ENCODE results near the gene CIDEC.

Gene CIDEC

DNA sequence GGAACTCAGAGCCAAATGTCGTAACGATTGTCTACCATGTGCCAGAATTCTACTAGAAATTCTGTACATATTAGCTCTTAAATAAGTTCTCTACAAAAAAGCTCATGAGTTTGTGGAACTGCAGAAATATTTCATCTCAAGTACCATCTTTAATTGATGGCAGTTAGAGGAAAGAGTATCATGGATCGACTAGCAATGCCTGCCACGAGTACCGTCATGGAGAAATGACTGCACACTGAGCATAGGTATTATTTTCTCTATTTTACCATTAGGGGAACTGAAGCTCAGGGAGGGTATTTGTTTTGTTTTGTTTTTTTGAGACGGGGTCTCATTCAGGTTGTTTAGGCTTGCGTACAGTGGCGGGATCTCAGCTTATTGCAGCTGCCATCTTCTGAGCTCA, 39.0 kb downstream of the CIDEC start:
- no peak for DNase-seq

DNA sequence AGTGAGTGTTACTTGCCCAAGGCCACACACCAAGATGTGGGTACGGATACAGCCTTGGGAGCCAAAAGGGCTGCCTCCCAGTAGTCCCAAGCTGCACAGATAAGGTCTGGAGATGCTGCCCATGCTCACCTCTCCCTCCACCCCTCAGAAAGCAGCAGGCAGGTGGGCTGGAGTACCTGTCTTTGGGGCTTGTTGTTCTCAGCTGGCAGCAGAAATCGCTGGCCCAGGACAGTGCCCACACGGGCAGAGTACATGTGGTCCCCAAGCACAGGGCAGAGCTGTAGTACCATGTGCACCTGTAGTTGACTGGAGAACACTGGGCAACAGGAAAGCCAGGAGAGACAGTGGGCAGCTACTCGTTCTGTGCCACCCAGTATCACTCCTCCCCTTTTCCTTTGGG, 41.2 kb downstream of the CIDEC start:
- DNase-seq, result no peak

GRCh38 chr3:9837701-9838582, 42.1 kb downstream of the CIDEC start:
- no peak for DNase-seq

GRCh38 chr3:9834520-9835380, 45.3 kb downstream of the CIDEC start:
- no peak for DNase-seq

GRCh38 chr3:9833078-9833477, 47.0 kb downstream of the CIDEC start:
- no peak for DNase-seq

DNA sequence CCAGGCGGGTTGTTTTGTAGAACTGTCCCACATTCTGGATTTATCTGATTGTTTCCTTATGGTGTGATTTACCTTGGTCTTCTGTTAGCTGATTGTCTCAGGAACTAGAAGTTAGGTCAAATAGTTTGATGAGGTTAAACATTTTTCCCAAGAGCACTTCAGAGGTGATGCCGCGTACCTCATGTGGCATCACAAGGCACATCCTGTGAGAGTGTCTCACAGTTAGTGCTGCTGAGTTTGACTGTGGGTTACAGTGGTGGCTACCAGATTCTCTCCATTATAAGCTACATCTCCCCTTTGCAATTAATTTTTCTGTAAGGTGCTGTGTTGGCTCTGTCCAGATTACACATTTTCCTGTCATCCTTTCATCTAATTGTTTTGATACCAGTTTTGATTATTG, 48.8 kb downstream of the CIDEC start:
- DNase-seq, result no peak

DNA sequence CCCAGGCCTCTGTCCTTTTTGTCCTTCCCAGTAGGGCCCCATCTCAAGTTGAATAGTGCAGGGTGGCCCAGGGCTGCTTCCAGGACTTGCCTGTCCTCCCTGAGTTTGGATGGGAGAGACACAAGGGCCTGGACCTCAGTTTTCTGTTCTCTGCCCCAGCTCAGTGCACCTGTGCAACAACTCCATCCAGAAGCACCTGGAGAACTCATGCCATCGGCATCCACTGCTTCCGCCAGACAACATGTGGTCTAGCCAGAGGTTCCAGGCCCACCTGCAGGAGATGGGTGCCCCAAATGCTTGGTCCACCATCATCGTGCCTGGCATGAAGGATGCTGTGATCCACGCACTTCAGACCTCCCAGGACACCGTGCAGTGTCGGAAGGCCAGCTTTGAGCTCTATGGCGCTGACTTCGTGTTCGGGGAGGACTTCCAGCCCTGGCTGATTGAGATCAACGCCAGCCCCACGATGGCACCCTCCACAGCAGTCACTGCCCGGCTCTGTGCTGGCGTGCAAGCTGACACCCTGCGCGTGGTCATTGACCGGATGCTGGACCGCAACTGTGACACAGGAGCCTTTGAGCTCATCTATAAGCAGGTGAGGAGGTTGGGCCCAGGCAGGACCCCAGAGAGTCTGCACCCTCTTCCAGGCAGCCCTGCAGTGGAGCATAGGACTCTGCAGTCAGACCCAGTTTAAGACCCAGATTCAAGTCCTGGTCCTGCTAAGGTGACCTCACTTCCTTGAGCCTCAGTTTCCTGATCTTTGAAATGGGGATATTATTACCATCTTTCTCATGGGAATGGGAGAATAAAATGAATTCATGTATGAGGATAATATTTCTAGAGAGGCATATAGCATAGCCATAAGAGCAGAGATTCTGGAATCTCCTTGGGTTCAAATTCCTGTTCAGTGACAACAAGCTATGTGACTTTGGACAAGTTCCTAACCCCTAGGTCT, 51.0 kb downstream of the CIDEC start:
- no peak for DNase-seq

GRCh38 chr3:9826815-9827573, 53.1 kb downstream of the CIDEC start:
- DNase-seq, result peak; percentile 31

DNA sequence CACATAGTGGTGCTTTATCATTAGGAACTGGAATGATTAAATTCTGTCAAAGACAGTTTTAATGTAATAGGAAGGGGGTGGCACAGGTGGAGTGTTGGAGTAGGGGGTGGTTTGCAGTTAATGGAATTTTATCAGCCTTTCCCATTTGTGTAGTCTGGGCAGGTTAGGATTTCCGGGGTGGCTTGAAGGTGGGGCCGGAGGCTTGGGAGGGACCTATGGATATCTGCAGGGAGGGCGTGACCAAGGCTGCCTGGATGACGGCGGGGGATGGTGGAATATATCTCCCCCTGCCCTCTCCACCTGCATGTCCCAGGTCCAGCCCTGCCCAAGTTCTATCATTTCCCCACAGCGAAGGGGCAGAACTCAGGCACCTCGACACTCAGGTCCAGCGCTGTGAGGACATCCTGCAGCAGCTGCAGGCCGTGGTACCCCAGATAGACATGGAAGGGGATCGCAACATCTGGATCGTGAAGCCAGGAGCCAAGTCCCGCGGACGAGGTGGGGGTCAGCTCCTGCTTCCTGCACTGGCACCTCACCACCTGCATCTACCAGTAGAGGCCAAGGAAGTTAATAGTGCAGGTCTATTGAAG, 54.5 kb downstream of the CIDEC start:
- no peak for DNase-seq

DNA sequence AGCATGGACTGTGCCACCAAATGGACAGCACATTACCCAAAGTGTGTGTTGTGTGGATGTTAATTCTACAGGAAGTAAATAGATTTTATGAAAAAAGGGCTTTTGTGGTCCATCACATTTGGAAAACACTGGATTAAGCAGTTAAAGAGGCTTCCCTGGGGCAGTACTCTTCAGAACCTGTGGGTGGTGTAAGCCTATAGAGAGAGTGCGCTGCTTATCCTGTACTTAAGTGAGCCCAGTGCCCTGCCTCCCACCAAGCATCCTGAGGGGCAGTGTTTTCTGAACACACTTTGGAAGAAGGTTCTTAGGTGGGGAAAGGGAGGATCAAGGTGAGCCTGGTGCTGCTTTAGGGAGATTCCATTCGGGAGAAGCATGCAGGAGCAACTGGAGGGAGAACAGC, 59.1 kb downstream of the CIDEC start:
- no peak for DNase-seq

DNA sequence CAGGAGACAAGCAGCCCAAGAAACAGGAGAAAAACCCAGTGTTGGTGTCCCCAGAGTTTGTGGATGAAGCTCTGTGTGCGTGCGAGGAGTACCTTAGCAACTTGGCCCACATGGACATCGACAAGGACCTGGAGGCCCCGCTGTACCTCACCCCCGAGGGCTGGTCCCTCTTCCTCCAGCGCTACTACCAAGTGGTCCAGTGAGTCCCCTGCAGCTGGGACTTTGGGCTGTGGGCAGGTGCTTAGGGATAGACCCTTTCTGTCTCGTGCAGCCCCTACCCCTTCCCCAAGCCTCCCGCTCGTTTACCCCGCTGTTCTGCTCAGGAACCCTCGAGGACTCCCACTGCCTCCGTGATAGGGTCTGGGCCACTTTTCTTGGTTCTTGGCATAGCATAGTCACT, 59.5 kb downstream of the CIDEC start:
- no peak for DNase-seq

DNA sequence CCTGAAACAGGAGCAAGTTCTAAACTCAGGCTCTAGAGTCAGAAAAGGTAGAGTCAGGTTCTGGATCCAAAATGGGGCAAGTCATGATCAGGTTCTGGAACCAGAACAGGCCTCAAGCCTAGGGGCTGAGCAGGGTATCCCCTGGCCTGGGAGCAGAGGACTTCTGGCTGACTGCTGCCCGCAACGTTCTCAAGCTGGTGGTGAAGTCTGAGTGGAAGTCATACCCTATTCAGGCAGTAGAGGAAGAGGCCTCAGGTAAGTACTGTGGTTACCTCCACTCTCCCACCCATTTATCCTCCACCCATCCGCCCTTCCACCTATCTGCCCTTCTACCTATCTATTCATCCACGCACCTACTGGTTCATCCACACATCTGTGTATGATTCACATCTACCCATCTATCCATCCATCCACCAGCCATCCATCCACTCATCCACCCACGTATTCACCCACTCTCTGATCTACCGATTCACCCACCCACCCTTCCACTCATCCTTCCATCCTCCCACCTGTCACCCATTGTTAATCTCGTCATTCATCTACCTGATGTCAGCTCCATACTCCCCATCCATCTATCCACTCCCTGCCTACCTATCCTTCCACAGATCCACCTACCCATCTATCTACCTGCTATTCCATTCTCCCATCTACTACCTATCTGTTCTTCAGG, 61.3 kb downstream of the CIDEC start:
- DNase-seq, result no peak

DNA sequence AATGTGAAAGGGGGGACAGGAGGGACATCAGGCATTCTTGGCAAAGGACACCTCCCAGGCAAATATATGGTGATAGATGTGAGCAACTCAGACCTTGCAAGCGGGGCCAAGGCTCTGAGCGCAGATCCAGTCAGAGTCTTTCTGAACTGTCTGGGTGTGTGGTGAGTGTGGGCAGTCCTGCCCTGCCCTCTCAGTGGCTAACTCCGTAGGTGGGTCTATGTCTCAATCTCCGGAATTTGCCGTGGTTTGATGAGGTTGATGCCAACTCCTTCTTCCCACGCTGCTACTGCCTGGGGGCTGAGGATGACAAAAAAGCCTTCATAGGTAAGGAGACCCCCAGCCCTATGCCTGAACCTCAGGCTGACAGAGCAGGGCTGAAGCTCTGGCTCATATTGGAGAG, 62.6 kb downstream of the CIDEC start:
- DNase-seq, result no peak

Measured in fibroblast of skin of right biceps (primary cell).